GM10248 (cell line): ENCODE results near the gene MESD.

ENCODE experiments used
- CTCF ChIA-PET: fragments of 300-600 bp; sonication (Branson Sonifier 250); formaldehyde crosslinking; extraction: SDS; loops from one replicate; lab custom pipeline; 2021; ENCODE audit warnings: antibody characterized with exemption; lab: Yijun Ruan, JAX
- POLR2A ChIA-PET: fragments of 350-650 bp; sonication (Branson Sonifier 250); formaldehyde crosslinking; extraction: SDS; loops from one replicate; lab custom pipeline; 2020; ENCODE audit warnings: antibody characterized with exemption; lab: Yijun Ruan, JAX
- DNase-seq: peaks from one replicate; pipeline ENCODE4 v3.0.0; 2012; ENCODE audit errors: extremely low spot score
- CTCF ChIP-seq: IDR thresholded peaks from 2 replicates; pipeline ENCODE4 v1.5.1; 2012; ENCODE audit warnings: mild to moderate bottlenecking, low read depth; ENCODE audit errors: extremely low read depth, missing control alignments, control extremely low read depth

MESD gene

GRCh38 chr15:81015621-81016488 lies 26.2 kb upstream of the MESD start:
- no peak for DNase-seq
- TF ChIP-seq CTCF = no peak
- ChIA-PET POLR2A (interaction anchor here (0.9 kb wide), 1 partner anchor 11 kb away, joined by 3 read pairs; no protein-coding TSS in a partner anchor), CTCF (interaction anchor here (1.4 to 1.5 kb wide), 2 partner anchors 8 to 16 kb away, joined by 4 to 6 read pairs; no protein-coding TSS in a partner anchor)

GRCh38 chr15:81014446-81015093 lies 25.0 kb upstream of the MESD start:
- no peak for DNase-seq
- POLR2A ChIA-PET = no interaction called here
- CTCF ChIA-PET = interaction anchor here (1.0 to 1.5 kb wide), 3 partner anchors 9 to 37 kb away, joined by 3 to 6 read pairs (median 4); no protein-coding TSS in a partner anchor
- no peak for TF ChIP-seq CTCF

- CTCF ChIA-PET = interaction anchor here (1.2 to 2.7 kb wide), 2 partner anchors 22 to 253 kb away, joined by 4 to 8 read pairs; no protein-coding TSS in a partner anchor
- POLR2A ChIA-PET = no interaction called here
- no peak for TF ChIP-seq CTCF
- no peak for DNase-seq
Measured at GRCh38 chr15:81013396-81013929, 23.8 kb upstream of the MESD start.

- POLR2A ChIA-PET = no interaction called here
Measured at GRCh38 chr15:81012588-81012987, 23.0 kb upstream of the MESD start.

GRCh38 chr15:81011593-81011992 lies 22.0 kb upstream of the MESD start:
- ChIA-PET POLR2A (no interaction called here), CTCF (interaction anchor here (1.9 to 2.7 kb wide), 2 partner anchors 9 to 255 kb away, joined by 6 to 8 read pairs; no protein-coding TSS in a partner anchor)
- no peak for DNase-seq
- no peak for TF ChIP-seq CTCF

More at GRCh38 chr15:81012588-81012987, 23.0 kb upstream of the MESD start:
- no peak for TF ChIP-seq CTCF
- no peak for DNase-seq
- CTCF ChIA-PET = interaction anchor here (1.2 to 2.7 kb wide), 3 partner anchors 8 to 254 kb away, joined by 4 to 8 read pairs (median 6); no protein-coding TSS in a partner anchor

- TF ChIP-seq CTCF = no peak
- no peak for DNase-seq
- ChIA-PET POLR2A (no interaction called here), CTCF (interaction anchor here (1.1 to 2.7 kb wide), 3 partner anchors 9 to 256 kb away, joined by 3 to 9 read pairs (median 4); no protein-coding TSS in a partner anchor)
Measured at GRCh38 chr15:81010086-81010485, 20.5 kb upstream of the MESD start.
